Activated naive CD8-positive, alpha-beta T cell (primary cell): ENCODE measurements around the gene HMGB3.
A peak's percentile ranks its signal among the peaks of the same experiment; 100 is the strongest.

Source experiments
- H3K27ac Mint-ChIP-seq: one replicate; pipeline ENCODE4 v1.8.0; 2021; ENCODE audit warnings: mixed read lengths
- H3K27me3 Mint-ChIP-seq: one replicate; pipeline ENCODE4 v1.8.0; 2021; ENCODE audit warnings: mixed read lengths
- H3K36me3 Mint-ChIP-seq: one replicate; pipeline ENCODE4 v1.8.0; 2021; ENCODE audit warnings: mixed read lengths
- H3K4me1 Mint-ChIP-seq: one replicate; pipeline ENCODE4 v1.8.0; 2021; ENCODE audit warnings: low read depth, mixed read lengths
- H3K4me3 Mint-ChIP-seq: one replicate; pipeline ENCODE4 v1.8.0; 2021; ENCODE audit warnings: mild to moderate bottlenecking, mixed read lengths
- H3K9me3 Mint-ChIP-seq: one replicate; pipeline ENCODE4 v1.8.0; 2021; ENCODE audit warnings: low read depth, mixed read lengths

Gene HMGB3

GRCh38 chrX:150990910-150991309, 7.8 kb downstream of the HMGB3 start:
- H3K36me3 Mint-ChIP-seq = peaks cover 2% of the 10 kb centered on the region
- H3K9me3 Mint-ChIP-seq = no peaks in the 10 kb centered on the region
- no peak overlapping the region for H3K27ac Mint-ChIP-seq
- H3K4me3 Mint-ChIP-seq = no peak overlapping the region
- H3K4me1 Mint-ChIP-seq = no peaks in the 10 kb centered on the region
- H3K27me3 Mint-ChIP-seq = peaks cover 1% of the 10 kb centered on the region

- H3K9me3 Mint-ChIP-seq = no peaks in the 10 kb centered on the region
- H3K27me3 Mint-ChIP-seq = no peaks in the 10 kb centered on the region
- no peak overlapping the region for H3K27ac Mint-ChIP-seq
- no peaks in the 10 kb centered on the region for H3K36me3 Mint-ChIP-seq
- no peaks in the 10 kb centered on the region for H3K4me1 Mint-ChIP-seq
- H3K4me3 Mint-ChIP-seq = no peak overlapping the region
These were observed 17.8 kb downstream of the HMGB3 start for GRCh38 chrX:151000861-151001331.

GRCh38 chrX:151004085-151004484, 20.9 kb downstream of the HMGB3 start:
- no peaks in the 10 kb centered on the region for H3K4me1 Mint-ChIP-seq
- no peaks in the 10 kb centered on the region for H3K27me3 Mint-ChIP-seq
- H3K27ac Mint-ChIP-seq = no peak overlapping the region
- H3K36me3 Mint-ChIP-seq = no peaks in the 10 kb centered on the region
- H3K9me3 Mint-ChIP-seq = no peaks in the 10 kb centered on the region
- H3K4me3 Mint-ChIP-seq = no peak overlapping the region

DNA sequence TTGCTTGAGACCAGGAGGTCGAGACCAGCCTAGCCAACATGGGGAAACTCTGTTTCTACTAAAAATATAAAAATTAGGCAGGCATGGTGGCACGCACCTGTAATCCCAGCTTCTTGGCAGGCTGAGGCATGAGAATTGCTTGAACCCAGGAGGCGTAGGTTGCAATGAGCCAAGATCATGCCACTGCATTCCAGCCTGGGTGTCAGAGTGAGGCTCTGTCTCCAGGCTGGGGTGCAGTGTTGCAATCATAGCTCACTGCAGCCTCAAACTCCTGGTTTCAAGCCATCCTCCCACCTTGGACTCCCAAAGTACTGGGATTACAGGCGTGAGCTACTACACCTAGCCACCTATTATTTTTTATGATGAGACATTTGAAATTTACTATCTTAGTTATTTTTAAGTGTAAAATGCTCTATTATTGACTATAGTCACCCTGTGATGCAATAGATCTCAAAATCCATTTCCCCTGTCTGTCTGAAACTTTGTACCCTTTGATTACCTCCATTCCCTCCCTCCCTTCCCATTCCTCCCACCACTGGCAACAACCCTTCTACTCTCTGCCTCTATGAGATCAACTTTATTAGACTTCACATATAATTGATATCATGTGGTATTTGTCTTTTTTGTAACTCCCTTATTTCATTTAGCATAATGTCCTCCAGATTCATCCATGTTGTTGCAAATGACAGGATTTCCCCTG, 23.4 kb downstream of the HMGB3 start:
- H3K9me3 Mint-ChIP-seq = no peaks in the 10 kb centered on the region
- H3K27ac Mint-ChIP-seq = no peak overlapping the region
- no peaks in the 10 kb centered on the region for H3K27me3 Mint-ChIP-seq
- H3K4me1 Mint-ChIP-seq = no peaks in the 10 kb centered on the region
- H3K36me3 Mint-ChIP-seq = no peaks in the 10 kb centered on the region
- no peak overlapping the region for H3K4me3 Mint-ChIP-seq

GRCh38 chrX:151009582-151009981, 26.4 kb downstream of the HMGB3 start:
- H3K36me3 Mint-ChIP-seq = no peaks in the 10 kb centered on the region
- no peaks in the 10 kb centered on the region for H3K4me1 Mint-ChIP-seq
- H3K9me3 Mint-ChIP-seq = no peaks in the 10 kb centered on the region
- H3K4me3 Mint-ChIP-seq = no peak overlapping the region
- H3K27ac Mint-ChIP-seq = no peak overlapping the region
- no peaks in the 10 kb centered on the region for H3K27me3 Mint-ChIP-seq

DNA sequence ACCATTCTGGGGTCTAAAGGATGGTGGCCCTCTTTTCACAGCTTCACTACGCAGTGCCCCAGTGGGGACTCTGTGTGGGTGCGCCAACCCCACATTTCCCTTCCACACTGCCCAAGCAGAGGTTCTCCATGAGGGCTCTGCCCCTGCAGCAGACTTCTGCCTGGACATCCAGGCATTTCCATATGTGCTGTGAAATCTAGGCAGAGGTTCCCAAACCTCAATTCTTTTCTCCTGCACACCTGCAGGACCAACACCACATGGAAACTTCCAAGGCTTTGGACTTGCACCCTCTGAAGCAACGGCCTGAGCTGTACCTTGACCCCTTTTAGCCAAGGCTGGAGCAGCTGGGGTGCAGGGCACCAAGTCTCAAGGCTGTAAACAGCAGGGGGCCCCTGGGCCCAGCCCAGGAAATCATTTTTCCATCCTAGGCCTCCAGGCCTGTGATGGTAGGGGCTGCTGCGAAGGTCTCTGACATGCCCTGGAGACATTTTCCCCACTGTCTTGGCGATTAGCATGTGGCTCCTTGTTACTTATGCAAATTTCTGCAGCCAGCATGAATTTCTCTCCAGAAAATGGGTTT, 30.1 kb downstream of the HMGB3 start:
- Mint-ChIP-seq H3K4me3 (no peak overlapping the region), H3K9me3 (no peaks in the 10 kb centered on the region), H3K36me3 (no peaks in the 10 kb centered on the region), H3K4me1 (no peaks in the 10 kb centered on the region), H3K27ac (no peak overlapping the region), H3K27me3 (no peaks in the 10 kb centered on the region)

DNA sequence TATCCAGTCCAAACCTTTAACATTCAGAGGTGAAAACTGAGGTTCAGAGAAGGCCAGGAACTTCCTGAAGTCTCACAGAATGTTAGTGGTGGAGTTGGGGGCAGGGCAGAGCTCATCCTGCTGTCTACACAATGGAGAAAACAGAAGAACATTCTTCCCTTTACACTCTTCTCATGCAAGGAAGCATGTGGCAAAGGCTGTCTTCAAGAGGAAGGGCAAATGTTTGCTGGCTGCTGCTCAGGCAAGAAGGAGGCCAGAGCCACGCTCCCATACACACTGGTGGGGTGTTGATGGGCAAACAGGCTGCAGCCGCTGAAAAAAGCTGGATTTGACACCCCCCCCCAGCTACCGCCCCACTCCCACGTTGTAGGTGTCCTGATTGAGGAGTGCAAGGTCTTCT, 32.5 kb downstream of the HMGB3 start:
- H3K36me3 Mint-ChIP-seq = no peaks in the 10 kb centered on the region
- no peaks in the 10 kb centered on the region for H3K9me3 Mint-ChIP-seq

DNA sequence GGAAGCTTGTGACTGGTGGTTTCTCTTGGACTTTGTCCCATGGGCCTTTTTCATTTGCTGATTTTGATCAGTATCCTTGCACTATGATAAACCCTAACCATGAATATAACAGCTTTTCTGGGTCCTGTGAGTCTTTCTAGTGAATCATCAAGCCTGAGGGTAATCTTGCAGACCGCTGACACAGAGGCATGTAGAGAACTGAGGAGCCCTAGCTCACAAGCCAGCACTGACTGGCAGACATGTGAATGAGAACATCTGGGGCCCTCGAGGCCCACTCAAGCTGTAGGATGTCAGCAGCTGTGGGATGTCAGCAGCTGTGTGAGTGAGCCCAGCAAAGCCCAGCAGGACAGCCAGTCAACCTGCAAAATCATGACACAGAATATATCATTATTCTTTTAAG, 36.7 kb downstream of the HMGB3 start:
- Mint-ChIP-seq H3K27ac (no peak overlapping the region), H3K9me3 (no peaks in the 10 kb centered on the region), H3K4me1 (no peaks in the 10 kb centered on the region), H3K27me3 (no peaks in the 10 kb centered on the region), H3K4me3 (no peak overlapping the region), H3K36me3 (no peaks in the 10 kb centered on the region)

More for the DNA sequence above, 32.5 kb downstream of the HMGB3 start:
- Mint-ChIP-seq H3K27me3 (no peaks in the 10 kb centered on the region), H3K4me1 (no peaks in the 10 kb centered on the region), H3K27ac (no peak overlapping the region), H3K4me3 (no peak overlapping the region)

DNA sequence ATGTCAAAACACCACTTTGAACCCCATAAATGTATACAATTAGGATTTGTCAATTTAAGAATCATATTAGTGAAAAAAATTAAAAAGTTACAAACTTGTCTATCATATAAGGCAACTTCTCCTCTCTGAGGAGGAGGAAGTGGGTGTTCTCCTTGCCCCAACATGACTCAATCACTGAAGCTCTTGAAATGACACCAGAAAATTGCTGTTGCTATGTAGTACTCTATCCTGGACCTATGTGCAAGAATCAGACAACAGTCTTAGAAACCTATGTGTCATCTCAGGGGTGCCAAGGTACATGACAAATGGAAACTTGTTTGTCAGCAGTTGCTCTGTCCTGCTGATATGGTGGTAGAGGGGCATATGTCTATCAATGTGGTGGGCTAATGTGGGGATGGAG, 47.7 kb downstream of the HMGB3 start:
- Mint-ChIP-seq H3K27me3 (no peaks in the 10 kb centered on the region), H3K4me3 (no peak overlapping the region), H3K27ac (peak overlapping the region; percentile 34), H3K9me3 (no peaks in the 10 kb centered on the region), H3K4me1 (peaks cover 7% of the 10 kb centered on the region), H3K36me3 (no peaks in the 10 kb centered on the region)

DNA sequence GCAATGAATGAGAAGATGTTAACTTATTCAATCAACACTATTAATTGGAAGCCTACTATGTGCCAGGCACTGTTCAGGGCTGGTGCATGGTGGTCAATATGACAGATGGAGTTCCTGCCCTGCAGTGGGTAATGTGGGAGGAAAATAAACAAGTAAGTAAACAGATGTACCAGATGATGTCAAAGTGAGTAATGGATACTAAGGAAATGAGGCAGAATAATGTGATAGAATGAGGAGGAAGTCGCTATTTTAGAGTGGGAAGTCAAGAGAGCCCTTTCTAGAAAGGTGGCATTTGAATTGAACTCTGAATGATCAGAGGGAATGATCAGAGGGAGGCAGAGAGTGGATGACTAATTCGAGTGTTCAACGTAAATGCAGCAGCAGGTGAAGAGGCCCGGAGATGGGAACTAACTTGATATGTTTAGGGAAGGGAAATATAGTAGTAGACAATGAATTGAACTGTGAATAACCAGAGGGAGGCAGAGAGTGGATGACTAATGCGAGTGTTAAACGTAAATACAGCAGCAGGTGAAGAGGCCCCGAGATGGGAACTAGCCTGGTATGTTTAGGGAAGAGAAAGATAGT, 48.3 kb downstream of the HMGB3 start:
- peaks cover 7% of the 10 kb centered on the region for H3K4me1 Mint-ChIP-seq
- H3K4me3 Mint-ChIP-seq = no peak overlapping the region
- no peaks in the 10 kb centered on the region for H3K36me3 Mint-ChIP-seq
- peak overlapping the region; percentile 34 for H3K27ac Mint-ChIP-seq
- no peaks in the 10 kb centered on the region for H3K9me3 Mint-ChIP-seq
- H3K27me3 Mint-ChIP-seq = no peaks in the 10 kb centered on the region

DNA sequence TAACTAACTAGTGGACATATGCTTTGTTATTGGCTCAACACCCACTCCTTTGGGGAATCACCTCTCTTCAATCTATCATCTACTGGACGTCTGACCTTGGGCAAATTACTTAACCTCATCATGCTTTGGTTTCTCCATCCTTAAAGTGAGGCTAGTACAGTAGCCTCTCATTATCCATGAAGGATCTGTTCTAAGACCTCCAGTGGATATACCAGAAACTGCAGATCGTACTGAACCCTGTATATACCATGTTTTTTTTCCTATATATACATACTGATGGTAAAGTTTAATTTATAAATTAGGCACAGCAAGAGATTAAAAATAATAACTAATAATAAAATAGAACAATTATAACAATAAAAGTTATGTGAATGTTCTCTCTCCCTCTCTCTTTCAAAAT, 56.2 kb downstream of the HMGB3 start:
- Mint-ChIP-seq H3K27ac (no peak overlapping the region), H3K27me3 (peaks cover 6% of the 10 kb centered on the region), H3K4me1 (no peaks in the 10 kb centered on the region), H3K4me3 (no peak overlapping the region), H3K36me3 (no peaks in the 10 kb centered on the region), H3K9me3 (no peaks in the 10 kb centered on the region)
